HCT116 (cell line): ENCODE measurements around the gene RNF217. TPM values are rescaled to one million over a fixed set of nuclear protein-coding genes. Genes with fewer than 3 reads are reported as not detected.

ENCODE experiments used
- ATAC-seq: fragments of 200-7000 bp; cut with Tn5 transposase; 2 replicates; pipeline ENCODE4 v1.9.1; 2020; ENCODE audit warnings: mild to moderate bottlenecking, moderate library complexity
- BruUV-seq: library from RNA; stranded (reverse); fragments of 400-500 nt; replicated peaks from 2 replicates; lab custom pipeline; 2021; lab: Mats Ljungman, UMichigan
- CTCF ChIA-PET: fragments of 300-600 bp; sonication (Branson Sonifier 250); formaldehyde crosslinking; loops from one replicate; lab custom pipeline; 2021; ENCODE audit warnings: antibody characterized with exemption; lab: Charles Lee
- POLR2A ChIA-PET: fragments of 300-600, 350-600 bp; sonication (Branson Sonifier 250); formaldehyde crosslinking; loops from one replicate; lab custom pipeline; 2021; ENCODE audit warnings: antibody characterized with exemption; lab: Charles Lee
- RAD21 ChIA-PET, 2 experiments: fragments of 300-600 bp; sonication (Branson Sonifier 250); formaldehyde crosslinking; loops; one replicate each; lab custom pipeline; 2023; ENCODE audit warnings: low total read pairs in 2 of 2; ENCODE audit not compliant: uncharacterized antibody in 2 of 2, unreplicated experiment in 2 of 2, low non-redundant PET in 1 of 2; lab: Charles Lee
- DNase-seq: peaks from one replicate; pipeline ENCODE4 v3.0.0-alpha.2; 2010; ENCODE audit warnings: low read depth, low spot score
- H2AFZ ChIP-seq: fragments of 200-600 bp; shearing (Covaris generic), sonication (generic); 2 replicates; pipeline ENCODE4 v1.6.1; 2017; ENCODE audit warnings: low read depth, mixed run types, mixed read lengths, antibody characterized with exemption, low read length; ENCODE audit not compliant: poor library complexity, severe bottlenecking
- H3K27ac ChIP-seq: 2 replicates; pipeline ENCODE4 v1.5.1; 2012; ENCODE audit warnings: low read depth, low read length
- H3K27me3 ChIP-seq: fragments of 200-600 bp; sonication (generic); 2 replicates; pipeline ENCODE4 v1.6.1; 2016; ENCODE audit warnings: mixed run types, low read length, mixed read lengths; ENCODE audit not compliant: insufficient read depth
- H3K36me3 ChIP-seq, 2 experiments: fragments of 200-500 bp in 1 of 2; fragments of 200-600 bp in 1 of 2; sonication (Bioruptor generic) in 1 of 2; sonication (generic) in 1 of 2; 2 replicates each; pipeline versions ENCODE4 v1.5.1 to v1.6.1; 2014 to 2016; ENCODE audit warnings: low read length in 2 of 2, inconsistent platforms in 1 of 2, mixed read lengths in 1 of 2, mixed run types in 1 of 2; ENCODE audit not compliant: insufficient read depth in 2 of 2, control insufficient read depth in 1 of 2
- H3K4me1 ChIP-seq, 2 experiments: fragments of 200-600 bp in 1 of 2; sonication (generic) in 1 of 2; 2 replicates each; pipeline versions ENCODE4 v1.5.1 to v1.6.1; 2012 to 2017; ENCODE audit warnings: low read length in 2 of 2, inconsistent platforms in 1 of 2, mild to moderate bottlenecking in 1 of 2, mixed read lengths in 1 of 2, mixed run types in 1 of 2, moderate library complexity in 1 of 2; ENCODE audit not compliant: insufficient read depth in 2 of 2, control insufficient read depth in 1 of 2
- H3K4me2 ChIP-seq: fragments of 200-600 bp; sonication (generic); 2 replicates; pipeline ENCODE4 v1.6.1; 2017; ENCODE audit warnings: mixed run types, low read length, mixed read lengths
- H3K4me3 ChIP-seq, 2 experiments: fragments of 200-600 bp in 1 of 2; sonication (generic) in 1 of 2; replicated peaks in 1 of 2; 2 replicates each; pipeline ENCODE4 v1.5.1; 2011 to 2016; ENCODE audit warnings: low read length in 2 of 2, control low read depth in 1 of 2, low read depth in 1 of 2, mild to moderate bottlenecking in 1 of 2, mixed read lengths in 1 of 2, mixed run types in 1 of 2
- H3K79me2 ChIP-seq: fragments of 200-600 bp; sonication (generic); 2 replicates; pipeline ENCODE4 v1.6.1; 2017; ENCODE audit warnings: mild to moderate bottlenecking, mixed run types, low read length, moderate library complexity, mixed read lengths; ENCODE audit not compliant: insufficient read depth
- H3K9ac ChIP-seq: fragments of 200-600 bp; sonication (generic); 2 replicates; pipeline ENCODE4 v1.6.1; 2016; ENCODE audit warnings: low read length, mixed read lengths
- H3K9me2 ChIP-seq: fragments of 200-600 bp; sonication (generic), shearing (Covaris generic); 2 replicates; pipeline ENCODE4 v1.6.1; 2017; ENCODE audit warnings: mixed run types, mild to moderate bottlenecking, moderate library complexity; ENCODE audit not compliant: insufficient read depth
- H3K9me3 ChIP-seq, 2 experiments: fragments of 200-500 bp in 1 of 2; fragments of 200-600 bp in 1 of 2; sonication (Bioruptor generic) in 1 of 2; sonication (generic) in 1 of 2; 2 replicates each; pipeline ENCODE4 v1.6.1; 2014 to 2017; ENCODE audit warnings: low read length in 2 of 2, mixed read lengths in 2 of 2, inconsistent platforms in 1 of 2, low read depth in 1 of 2, mild to moderate bottlenecking in 1 of 2, mixed run types in 1 of 2, moderate library complexity in 1 of 2; ENCODE audit not compliant: control insufficient read depth in 1 of 2, insufficient read depth in 1 of 2
- H4K20me1 ChIP-seq: fragments of 200-600 bp; sonication (generic), shearing (Covaris generic); 2 replicates; pipeline ENCODE4 v1.6.1; 2017; ENCODE audit warnings: mixed run types, mild to moderate bottlenecking, moderate library complexity; ENCODE audit not compliant: insufficient read depth
- CEBPB ChIP-seq: IDR thresholded peaks from 2 replicates; pipeline ENCODE4 v1.6.1; 2012; ENCODE audit warnings: low read depth
- CTCF ChIP-seq, 3 experiments: fragments of 200-600 bp in 1 of 3; sonication (generic) in 1 of 3; IDR thresholded peaks in 2 of 3; conservative IDR thresholded peaks in 1 of 3; 2 replicates each; pipeline ENCODE4 v1.5.1; 2012 to 2017; ENCODE audit warnings: low read depth in 2 of 3, low read length in 2 of 3, antibody characterized with exemption in 1 of 3, borderline replicate concordance in 1 of 3, control low read depth in 1 of 3, mild to moderate bottlenecking in 1 of 3, mixed read lengths in 1 of 3, mixed run types in 1 of 3, moderate library complexity in 1 of 3; ENCODE audit not compliant: insufficient read depth in 1 of 3
- ELF1 ChIP-seq: IDR thresholded peaks from 2 replicates; pipeline ENCODE4 v1.6.1; 2012; ENCODE audit warnings: low read depth, borderline replicate concordance
- EZH2phosphoT487 ChIP-seq: fragments of 200-600 bp; IDR thresholded peaks from 2 replicates; pipeline ENCODE4 v1.6.1; 2018; ENCODE audit warnings: antibody characterized with exemption, borderline replicate concordance
- FOSL1 ChIP-seq: IDR thresholded peaks from 2 replicates; pipeline ENCODE4 v1.6.1; 2012; ENCODE audit warnings: low read depth
- JUND ChIP-seq: IDR thresholded peaks from 2 replicates; pipeline ENCODE4 v1.6.1; 2012
- MAX ChIP-seq: IDR thresholded peaks from 2 replicates; pipeline ENCODE4 v1.6.1; 2012
- REST ChIP-seq: IDR thresholded peaks from 2 replicates; pipeline ENCODE4 v1.6.1; 2012; ENCODE audit warnings: low read depth
- SRF ChIP-seq: IDR thresholded peaks from 2 replicates; pipeline ENCODE4 v1.6.1; 2012; ENCODE audit warnings: low read depth
- ZBTB33 ChIP-seq: IDR thresholded peaks from 2 replicates; pipeline ENCODE4 v1.6.1; 2011; ENCODE audit warnings: mild to moderate bottlenecking, low read length, moderate library complexity; ENCODE audit not compliant: insufficient replicate concordance; ENCODE audit errors: extremely low read depth
- ZFX ChIP-seq: fragments of 450-650 bp; IDR thresholded peaks from 2 replicates; pipeline ENCODE4 v1.6.1; 2017
- intact Hi-C: fragments of 100-400 bp; cut with micrococcal nuclease; formaldehyde crosslinking; loops from 2 replicates; pipeline ENCODE4 v1.10.0; 2022
- total RNA-seq: library from RNA; stranded (reverse); gene quantifications from one replicate; pipeline ENCODE4 v1.2.1, GENCODE V29; 2021; ENCODE audit not compliant: unreplicated experiment

The RNF217 gene
- total RNA-seq, 1 experiment from 2014 or later: 20.4 TPM

- no peak for TF ChIP-seq REST
- TF ChIP-seq FOSL1: no peak
- TF ChIP-seq CEBPB: no peak
- no peak for TF ChIP-seq ZBTB33
Measured at GRCh38 chr6:124989136-124989983, 27.1 kb downstream of the RNF217 start (continued).

- Histone ChIP-seq H3K27ac (no peak overlapping the region), H3K4me2 (no peak overlapping the region), H3K4me3 (no peak overlapping the region), H3K9ac (no peak overlapping the region), H2AFZ (no peak overlapping the region), H3K4me1 (peaks cover 4 to 5% of the 10 kb centered on the region in 2 experiments; a peak in 2 of 4 replicates), H3K27me3 (no peaks in the 10 kb centered on the region), H3K9me3 (no peaks in the 10 kb centered on the region), H3K36me3 (no peaks in the 10 kb centered on the region), H3K9me2 (no peaks in the 10 kb centered on the region), H3K79me2 (peaks cover 65% of the 10 kb centered on the region), H4K20me1 (no peaks in the 10 kb centered on the region)
- intact Hi-C loops: no loop called here
- POLR2A ChIA-PET: no interaction called here
- CTCF ChIA-PET: no interaction called here
- ATAC-seq (no peak), DNase-seq (no peak)
- RAD21 ChIA-PET: no interaction called here
- no TSS peak for BruUV-seq
- TF ChIP-seq EZH2phosphoT487: no peak
- no peak for TF ChIP-seq JUND
- TF ChIP-seq MAX: no peak
- no peak for TF ChIP-seq ELF1
- TF ChIP-seq REST: no peak
- TF ChIP-seq SRF: no peak
- no peak for TF ChIP-seq CEBPB
- TF ChIP-seq CTCF (IDR thresholded peaks at IDR 0.05 in 2 of 3, conservative IDR thresholded peaks at IDR 0.05 in 1 of 3; ENCODE audit: borderline replicate concordance in 1 of 3, insufficient read depth in 1 of 3, low read depth in 2 of 3, low read length in 2 of 3): no peak
- no peak for TF ChIP-seq ZFX
Measured at GRCh38 chr6:124990988-124991387, 28.8 kb downstream of the RNF217 start.
